GM12878 (cell line): ENCODE results near the gene YWHAQ. TPM values are rescaled to one million over a fixed set of nuclear protein-coding genes. Genes with fewer than 3 reads are reported as not detected.
A peak's percentile ranks its signal among the peaks of the same experiment; 100 is the strongest.

Experiments used
- ATAC-seq: fragments of 200-7000 bp; cut with Tn5 transposase; 3 replicates; pipeline ENCODE4 v1.9.1; 2020; ENCODE audit warnings: mild to moderate bottlenecking, moderate library complexity
- BruUV-seq: library from RNA; stranded (reverse); fragments of 400-500 nt; replicated peaks from 2 replicates; lab custom pipeline; 2021; lab: Mats Ljungman, UMichigan
- CTCF ChIA-PET: fragments of 300-600 bp; sonication (Branson Sonifier 250); formaldehyde crosslinking; extraction: SDS; loops from one replicate; lab custom pipeline; 2021; ENCODE audit warnings: inconsistent platforms; lab: Yijun Ruan, JAX
- POLR2A ChIA-PET: fragments of 350-600 bp; formaldehyde crosslinking; extraction: SDS; loops from one replicate; lab custom pipeline; 2021; ENCODE audit warnings: inconsistent platforms; lab: Charles Lee
- RAD21 ChIA-PET: fragments of 300-600 bp; sonication (Branson Sonifier 250); formaldehyde crosslinking; loops from one replicate; lab custom pipeline; 2023; ENCODE audit warnings: antibody characterized with exemption; ENCODE audit not compliant: unreplicated experiment; lab: Charles Lee
- SMC1A ChIA-PET: fragments of 300-600 bp; sonication (Branson Sonifier 250); formaldehyde crosslinking; loops from one replicate; lab custom pipeline; 2023; ENCODE audit not compliant: unreplicated experiment, uncharacterized antibody; lab: Charles Lee
- DNase-seq: peaks from one replicate; pipeline ENCODE4 v3.0.0-alpha.2; 2011; ENCODE audit warnings: low read depth, low spot score
- FAIRE-seq: peaks from 3 replicates; lab custom pipeline; 2011; peaks lifted over from hg19 to GRCh38; lab: Jason Lieb, UNC
- H2AFZ ChIP-seq: 2 replicates; pipeline ENCODE4 v1.6.0; 2011; ENCODE audit warnings: low read depth, low read length, control low read depth; ENCODE audit not compliant: control insufficient read depth
- H3K27ac ChIP-seq: 2 replicates; pipeline ENCODE4 v1.5.1; 2011; ENCODE audit warnings: control low read depth; ENCODE audit not compliant: control insufficient read depth, insufficient read depth
- H3K27me3 ChIP-seq, 2 experiments: replicated peaks in 1 of 2; 2 replicates each; pipeline versions ENCODE4 v1.6.0 to v1.6.1; 2011; ENCODE audit warnings: low read length in 1 of 2; ENCODE audit not compliant: control insufficient read depth in 2 of 2, insufficient read depth in 2 of 2
- H3K36me3 ChIP-seq, 2 experiments: 2 replicates each; pipeline ENCODE4 v1.5.1; 2011; ENCODE audit warnings: low read length in 1 of 2; ENCODE audit not compliant: control insufficient read depth in 2 of 2, insufficient read depth in 2 of 2
- H3K4me1 ChIP-seq: 2 replicates; pipeline ENCODE4 v1.6.1; 2011; ENCODE audit warnings: mild to moderate bottlenecking, low read length, moderate library complexity, mixed read lengths; ENCODE audit not compliant: control insufficient read depth, insufficient read depth
- H3K4me2 ChIP-seq: 2 replicates; pipeline ENCODE4 v1.6.0; 2011; ENCODE audit warnings: control low read depth; ENCODE audit not compliant: control insufficient read depth, insufficient read depth
- H3K4me3 ChIP-seq: fragments of 200-600 bp; sonication (generic); 2 replicates; pipeline ENCODE4 v1.5.1; 2016
- H3K79me2 ChIP-seq: 2 replicates; pipeline ENCODE4 v1.6.0; 2011; ENCODE audit warnings: low read length; ENCODE audit not compliant: control insufficient read depth, insufficient read depth
- H3K9ac ChIP-seq: 2 replicates; pipeline ENCODE4 v1.8.0; 2011; ENCODE audit warnings: low read length, control low read depth, mixed read lengths; ENCODE audit not compliant: control insufficient read depth, insufficient read depth
- H3K9me3 ChIP-seq: replicated peaks from 3 replicates; pipeline ENCODE4 v1.5.1; 2011; ENCODE audit warnings: mild to moderate bottlenecking, low read length; ENCODE audit not compliant: control insufficient read depth, insufficient read depth
- H4K20me1 ChIP-seq: 2 replicates; pipeline ENCODE4 v1.6.0; 2011; ENCODE audit not compliant: control insufficient read depth, insufficient read depth
- ATF7 ChIP-seq: fragments of 450-650 bp; IDR thresholded peaks from 2 replicates; pipeline ENCODE4 v1.6.1; 2016; ENCODE audit warnings: low read depth, mild to moderate bottlenecking
- BCL11A ChIP-seq: IDR thresholded peaks from 2 replicates; pipeline ENCODE4 v1.6.1; 2011; ENCODE audit warnings: low read depth, low read length
- DPF2 ChIP-seq: fragments of 450-650 bp; IDR thresholded peaks from 2 replicates; pipeline ENCODE4 v1.6.1; 2017; ENCODE audit warnings: mild to moderate bottlenecking
- ESRRA ChIP-seq: IDR thresholded peaks from 2 replicates; pipeline ENCODE4 v1.6.1; 2012; ENCODE audit warnings: mild to moderate bottlenecking, low read length, improper control_type of control experiment
- ETV6 ChIP-seq, 2 experiments: fragments of 450-650 bp in 1 of 2; IDR thresholded peaks in 1 of 2; conservative IDR thresholded peaks in 1 of 2; 2 replicates each; pipeline ENCODE4 v1.6.1; 2014; ENCODE audit warnings: antibody characterized with exemption in 1 of 2, borderline replicate concordance in 1 of 2, low read depth in 1 of 2, mild to moderate bottlenecking in 1 of 2, moderate library complexity in 1 of 2
- IKZF2 ChIP-seq, 2 experiments: fragments of 450-650 bp; IDR thresholded peaks; 2 replicates each; pipeline ENCODE4 v1.6.1; 2017; ENCODE audit warnings: mild to moderate bottlenecking in 2 of 2, moderate library complexity in 2 of 2
- MEF2A ChIP-seq: IDR thresholded peaks from 2 replicates; pipeline ENCODE4 v1.6.1; 2011; ENCODE audit warnings: low read depth, mild to moderate bottlenecking, low read length, moderate library complexity; ENCODE audit not compliant: insufficient read depth
- MEF2B ChIP-seq: fragments of 450-650 bp; IDR thresholded peaks from 2 replicates; pipeline ENCODE4 v1.6.1; 2018; ENCODE audit warnings: mild to moderate bottlenecking, moderate library complexity; ENCODE audit not compliant: partially characterized antibody, poor library complexity, severe bottlenecking
- MTA2 ChIP-seq: fragments of 450-650 bp; IDR thresholded peaks from 2 replicates; pipeline ENCODE4 v1.6.1; 2016; ENCODE audit warnings: low read depth, mild to moderate bottlenecking, moderate library complexity
- MTA3 ChIP-seq: IDR thresholded peaks from 2 replicates; pipeline ENCODE4 v1.6.1; 2012; ENCODE audit warnings: low read length, inconsistent platforms, borderline replicate concordance
- NFIC ChIP-seq: IDR thresholded peaks from 2 replicates; pipeline ENCODE4 v1.6.1; 2012; ENCODE audit warnings: low read depth, mild to moderate bottlenecking, inconsistent platforms, low read length, moderate library complexity
- NR2F1 ChIP-seq: fragments of 450-650 bp; conservative IDR thresholded peaks from 2 replicates; pipeline ENCODE4 v1.6.1; 2017; ENCODE audit warnings: mild to moderate bottlenecking
- PML ChIP-seq: IDR thresholded peaks from 2 replicates; pipeline ENCODE4 v1.6.1; 2012; ENCODE audit warnings: low read length, inconsistent platforms
- POLR2A ChIP-seq: IDR thresholded peaks from 2 replicates; pipeline ENCODE4 v1.6.1; 2011; ENCODE audit warnings: low read depth, mild to moderate bottlenecking, low read length
- RUNX3 ChIP-seq: IDR thresholded peaks from 2 replicates; pipeline ENCODE4 v1.6.1; 2012; ENCODE audit warnings: low read length, inconsistent platforms
- SUZ12 ChIP-seq: fragments of 200-600 bp; sonication (generic); IDR thresholded peaks from one replicate; pipeline ENCODE4 v1.6.1; 2018; ENCODE audit warnings: antibody characterized with exemption, mild to moderate bottlenecking; ENCODE audit not compliant: unreplicated experiment
- TCF12 ChIP-seq: IDR thresholded peaks from 2 replicates; pipeline ENCODE4 v1.6.1; 2011; ENCODE audit warnings: low read depth, mild to moderate bottlenecking, low read length
- TCF7 ChIP-seq: IDR thresholded peaks from 2 replicates; pipeline ENCODE4 v1.6.1; 2014; ENCODE audit warnings: antibody characterized with exemption, borderline replicate concordance
- ZBED1 ChIP-seq: IDR thresholded peaks from 2 replicates; pipeline ENCODE4 v1.6.1; 2016; ENCODE audit warnings: borderline replicate concordance
- ZNF217 ChIP-seq: fragments of 450-650 bp; IDR thresholded peaks from 2 replicates; pipeline ENCODE4 v1.6.1; 2017; ENCODE audit warnings: antibody characterized with exemption, mild to moderate bottlenecking
- WGBS: methylation state at CpG from one replicate; pipeline ENCODE4 v1.1.6; 2016; ENCODE audit warnings: low lambda C conversion rate; ENCODE audit not compliant: insufficient replicate concordance, insufficient coverage; ENCODE audit errors: missing lambda C conversion rate; 5-methylcytosine and 5-hydroxymethylcytosine counted together
- in situ Hi-C: fragments of 300-500 bp; cut with MboI; formaldehyde crosslinking; loops from 9 replicates; pipeline ENCODE4 v1.14.3; 2018; ENCODE audit warnings: mixed read lengths
- intact Hi-C: fragments of 100-400 bp; cut with micrococcal nuclease; formaldehyde crosslinking; loops from one replicate; pipeline ENCODE4 v1.14.2; 2022; ENCODE audit not compliant: unreplicated experiment
- polyA plus RNA-seq, 11 experiments: library from polyadenylated mRNA; depleted of rRNA in 4 of 11; unstranded in 6 of 11; stranded (reverse) in 5 of 11; fragments of >200 nt; fragmentation: Nextera tagmentation in 4 of 11; fragmentation: Illumina TruSeq in 1 of 11; extraction: Ambion mirVana in 4 of 11; extraction: Trizol in 1 of 11; gene quantifications; 1 replicate in 1 of 11; 2 replicates in 10 of 11; pipeline versions ENCODE4 v1.2.1 to v1.2.3, GENCODE V29; 2011 to 2016; ENCODE audit warnings: inconsistent platforms in 2 of 11, missing spikeins in 2 of 11, low read depth in 1 of 11
- total RNA-seq, 4 experiments: library from RNA; depleted of rRNA in 3 of 4; stranded (reverse); fragments of >200 nt in 3 of 4; fragmentation: Illumina TruSeq in 1 of 4; extraction: Trizol in 1 of 4; gene quantifications; 2 replicates each; pipeline versions ENCODE4 v1.2.1 to v1.2.3, GENCODE V29; 2013 to 2021
- TF ChIP-seq, protein P1 (sequence below): IDR thresholded peaks from 2 replicates; pipeline ENCODE4 v1.6.1; 2012; ENCODE audit warnings: low read length, inconsistent platforms
- TF ChIP-seq, protein P2 (sequence below): fragments of 450-650 bp; IDR thresholded peaks from 2 replicates; pipeline ENCODE4 v1.6.1; 2016; ENCODE audit warnings: mild to moderate bottlenecking

YWHAQ gene
- total and polyA plus RNA-seq, 10 of the 15 experiments (the other 5 are each of a cell fraction or from before 2014, with no cell fraction given): 63.0 to 515 (median 219) TPM

- CTCF ChIA-PET: interaction anchor here (1.2 kb wide), 1 partner anchor 78 kb away, joined by 3 read pairs; the partner anchor contains the start of gene IAH1
- WGBS: 0% methylated on average over 2 of the region's 2 CpGs
- SMC1A ChIA-PET: interaction anchor here (0.9 to 10.3 kb wide), 3 partner anchors 13 to 105 kb away, joined by 3 to 152 read pairs (median 4); no protein-coding TSS in a partner anchor
- H3K9ac ChIP-seq: 0 out of 2 replicates have a peak overlapping the region, but pooled peaks have one; percentile 32
- in situ Hi-C loops: no loop called here
- TSS peak; percentile 12 for BruUV-seq
- intact Hi-C loops: no loop called here
- peak overlapping the region; percentile 83 for H3K27ac ChIP-seq
- no peak overlapping the region for H2AFZ ChIP-seq
- no peaks in the 10 kb centered on the region for H4K20me1 ChIP-seq
- no peaks in the 10 kb centered on the region for H3K27me3 ChIP-seq
- H3K9me3 ChIP-seq: no peaks in the 10 kb centered on the region
- FAIRE-seq (no peak), ATAC-seq (peak; percentile 1), DNase-seq (no peak)
- RAD21 ChIA-PET: interaction anchor here (0.7 to 5.8 kb wide), 3 partner anchors 10 to 75 kb away, joined by 3 to 54 read pairs (median 4); no protein-coding TSS in a partner anchor
- peaks cover 38% of the 10 kb centered on the region for H3K4me1 ChIP-seq
- peaks cover 90% of the 10 kb centered on the region for H3K79me2 ChIP-seq
- peak overlapping the region; percentile 92 for H3K4me2 ChIP-seq
- POLR2A ChIA-PET: interaction anchor here (0.6 to 6.4 kb wide), 6 partner anchors 10 to 896 kb away, joined by 3 to 64 read pairs (median 4); partner anchors contain the start of genes ODC1 and YWHAQ
- peak overlapping the region; percentile 99 for H3K4me3 ChIP-seq
- no peaks in the 10 kb centered on the region for H3K36me3 ChIP-seq
- TF ChIP-seq MEF2A: peak; percentile 83
- TF ChIP-seq DPF2: peak; percentile 56
- TF ChIP-seq, protein P1, sequence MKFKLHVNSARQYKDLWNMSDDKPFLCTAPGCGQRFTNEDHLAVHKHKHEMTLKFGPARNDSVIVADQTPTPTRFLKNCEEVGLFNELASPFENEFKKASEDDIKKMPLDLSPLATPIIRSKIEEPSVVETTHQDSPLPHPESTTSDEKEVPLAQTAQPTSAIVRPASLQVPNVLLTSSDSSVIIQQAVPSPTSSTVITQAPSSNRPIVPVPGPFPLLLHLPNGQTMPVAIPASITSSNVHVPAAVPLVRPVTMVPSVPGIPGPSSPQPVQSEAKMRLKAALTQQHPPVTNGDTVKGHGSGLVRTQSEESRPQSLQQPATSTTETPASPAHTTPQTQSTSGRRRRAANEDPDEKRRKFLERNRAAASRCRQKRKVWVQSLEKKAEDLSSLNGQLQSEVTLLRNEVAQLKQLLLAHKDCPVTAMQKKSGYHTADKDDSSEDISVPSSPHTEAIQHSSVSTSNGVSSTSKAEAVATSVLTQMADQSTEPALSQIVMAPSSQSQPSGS: peak; percentile 94
- peak; percentile 68 for TF ChIP-seq TCF7
- peak; percentile 82; the same call in 1 of the 2 replicates for TF ChIP-seq ZBED1
- 0 out of 2 replicates have a peak, but pooled peaks have one; percentile 46 for TF ChIP-seq PML
- TF ChIP-seq, protein P2, sequence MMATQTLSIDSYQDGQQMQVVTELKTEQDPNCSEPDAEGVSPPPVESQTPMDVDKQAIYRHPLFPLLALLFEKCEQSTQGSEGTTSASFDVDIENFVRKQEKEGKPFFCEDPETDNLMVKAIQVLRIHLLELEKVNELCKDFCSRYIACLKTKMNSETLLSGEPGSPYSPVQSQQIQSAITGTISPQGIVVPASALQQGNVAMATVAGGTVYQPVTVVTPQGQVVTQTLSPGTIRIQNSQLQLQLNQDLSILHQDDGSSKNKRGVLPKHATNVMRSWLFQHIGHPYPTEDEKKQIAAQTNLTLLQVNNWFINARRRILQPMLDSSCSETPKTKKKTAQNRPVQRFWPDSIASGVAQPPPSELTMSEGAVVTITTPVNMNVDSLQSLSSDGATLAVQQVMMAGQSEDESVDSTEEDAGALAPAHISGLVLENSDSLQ: peak; percentile 70
- peak; percentile 94 for TF ChIP-seq NFIC
- 0 out of 2 replicates have a peak, but pooled peaks have one; percentile 33 for TF ChIP-seq MTA2
- TF ChIP-seq ATF7: peak; percentile 88
- TF ChIP-seq MEF2B: peak; percentile 44
- TF ChIP-seq SUZ12: no peak
- TF ChIP-seq ETV6 (conservative IDR thresholded peaks at IDR 0.05 in 1 of 2, IDR thresholded peaks at IDR 0.05 in 1 of 2; ENCODE audit: borderline replicate concordance in 1 of 2, low read depth in 1 of 2): peak in 1 of 2 experiments; percentile 51; a peak in 1 of 4 replicates
- no peak for TF ChIP-seq TCF12
- no peak for TF ChIP-seq POLR2A
- TF ChIP-seq IKZF2 (IDR thresholded peaks at IDR 0.05): peak; percentile 49 to 62; a peak in 2 of 4 replicates
- no peak for TF ChIP-seq ESRRA
- 0 out of 2 replicates have a peak, but pooled peaks have one; percentile 64 for TF ChIP-seq MTA3
- peak; percentile 54; the same call in 1 of the 2 replicates for TF ChIP-seq NR2F1
- TF ChIP-seq ZNF217: 0 out of 2 replicates have a peak, but pooled peaks have one; percentile 35
- peak; percentile 35; the same call in 1 of the 2 replicates for TF ChIP-seq BCL11A
- peak; percentile 74; the same call in 1 of the 2 replicates for TF ChIP-seq RUNX3
These were observed 78.3 kb downstream of the YWHAQ start for GRCh38 chr2:9552219-9553178.
